ENCODE measurements around the gene CA9.

DNA sequence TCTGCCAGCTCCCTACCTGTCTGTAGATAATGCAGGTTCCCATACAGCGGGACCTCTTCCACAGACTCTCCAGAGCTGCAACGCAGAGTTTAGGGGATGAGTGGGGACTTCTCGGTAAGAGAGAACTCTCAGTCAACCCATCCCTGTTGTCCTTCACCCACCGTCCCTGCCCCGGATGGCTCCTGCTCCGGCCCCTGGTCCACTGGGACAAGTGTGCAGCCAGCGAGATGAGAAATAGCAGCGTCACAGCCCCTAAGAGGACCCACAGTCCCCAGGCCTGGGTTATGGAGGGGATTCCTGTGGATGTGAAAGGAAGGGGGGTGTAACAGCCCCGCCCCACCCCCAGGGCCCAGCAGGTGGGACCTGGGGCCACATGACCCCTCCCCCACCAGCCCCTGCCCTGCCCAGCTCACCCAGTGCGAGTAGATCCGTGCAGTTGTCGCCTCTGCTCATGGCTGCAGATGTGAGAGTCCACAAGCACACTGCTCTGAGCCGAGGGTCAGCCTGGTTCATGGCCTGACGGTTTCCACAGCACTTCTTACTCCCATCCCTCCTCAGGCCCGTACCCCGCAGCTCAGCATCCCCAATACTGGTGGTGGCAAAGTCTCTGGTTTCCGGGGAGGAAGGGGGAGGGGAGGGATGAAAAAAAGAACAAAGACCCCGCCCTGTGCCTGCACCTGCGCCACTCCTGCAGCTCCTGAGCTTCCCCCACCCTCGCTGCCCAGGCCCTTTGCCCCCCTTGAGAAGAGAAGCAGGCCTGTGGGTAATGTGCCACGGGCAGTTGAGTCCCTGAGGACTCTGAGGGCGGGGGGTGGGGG, 23.2 kb upstream of the CA9 start, which contains the start of gene SIT1:
- TF ChIP-seq EZH2phosphoT487 (IDR thresholded peaks at IDR 0.05; ENCODE audit: low read depth) = no peak
- TF ChIP-seq, protein P1, sequence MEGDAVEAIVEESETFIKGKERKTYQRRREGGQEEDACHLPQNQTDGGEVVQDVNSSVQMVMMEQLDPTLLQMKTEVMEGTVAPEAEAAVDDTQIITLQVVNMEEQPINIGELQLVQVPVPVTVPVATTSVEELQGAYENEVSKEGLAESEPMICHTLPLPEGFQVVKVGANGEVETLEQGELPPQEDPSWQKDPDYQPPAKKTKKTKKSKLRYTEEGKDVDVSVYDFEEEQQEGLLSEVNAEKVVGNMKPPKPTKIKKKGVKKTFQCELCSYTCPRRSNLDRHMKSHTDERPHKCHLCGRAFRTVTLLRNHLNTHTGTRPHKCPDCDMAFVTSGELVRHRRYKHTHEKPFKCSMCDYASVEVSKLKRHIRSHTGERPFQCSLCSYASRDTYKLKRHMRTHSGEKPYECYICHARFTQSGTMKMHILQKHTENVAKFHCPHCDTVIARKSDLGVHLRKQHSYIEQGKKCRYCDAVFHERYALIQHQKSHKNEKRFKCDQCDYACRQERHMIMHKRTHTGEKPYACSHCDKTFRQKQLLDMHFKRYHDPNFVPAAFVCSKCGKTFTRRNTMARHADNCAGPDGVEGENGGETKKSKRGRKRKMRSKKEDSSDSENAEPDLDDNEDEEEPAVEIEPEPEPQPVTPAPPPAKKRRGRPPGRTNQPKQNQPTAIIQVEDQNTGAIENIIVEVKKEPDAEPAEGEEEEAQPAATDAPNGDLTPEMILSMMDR (IDR thresholded peaks at IDR 0.05; ENCODE audit: low read depth, low read length) = no peak

All from OCI-LY3 (cell line).